SKM-1 treated with dmso at 0.1 percent for 144 hours (cell line): Measurements from ENCODE around the gene CFI.
"Not testable (repeated sequence)": the region's sequence is repeated elsewhere in the genome, so short reads cannot be mapped to it uniquely, and the experiment has no call there.

Source experiments
- DNase-seq: peaks from one replicate; lab custom pipeline; 2025; ENCODE audit not compliant: unreplicated experiment; lab: John Stamatoyannopoulos, UW

Gene CFI

GRCh38 chr4:109798866-109799265, 2.9 kb downstream of the CFI start:
- no peak for DNase-seq

DNA sequence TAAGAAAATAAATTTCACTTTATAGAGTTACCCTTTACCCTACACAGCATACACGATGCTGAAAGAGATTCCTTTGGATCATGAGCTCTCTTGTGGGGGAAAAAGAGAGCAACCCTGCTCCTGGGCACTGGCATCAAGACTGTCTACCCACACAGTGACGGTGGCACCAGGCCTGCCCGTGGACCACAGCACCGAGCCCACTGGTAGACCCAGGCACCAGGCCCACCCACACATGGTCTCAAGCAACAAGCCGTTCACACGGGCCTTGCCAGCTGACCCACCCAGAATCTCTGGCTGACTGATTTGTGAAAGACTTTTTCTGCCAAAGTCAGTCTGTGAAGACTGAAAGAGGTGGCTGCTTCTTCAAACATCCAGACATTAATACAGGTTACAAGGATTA, 6.7 kb downstream of the CFI start:
- no peak for DNase-seq

GRCh38 chr4:109787807-109788206, 14.0 kb downstream of the CFI start:
- DNase-seq = no peak

DNA sequence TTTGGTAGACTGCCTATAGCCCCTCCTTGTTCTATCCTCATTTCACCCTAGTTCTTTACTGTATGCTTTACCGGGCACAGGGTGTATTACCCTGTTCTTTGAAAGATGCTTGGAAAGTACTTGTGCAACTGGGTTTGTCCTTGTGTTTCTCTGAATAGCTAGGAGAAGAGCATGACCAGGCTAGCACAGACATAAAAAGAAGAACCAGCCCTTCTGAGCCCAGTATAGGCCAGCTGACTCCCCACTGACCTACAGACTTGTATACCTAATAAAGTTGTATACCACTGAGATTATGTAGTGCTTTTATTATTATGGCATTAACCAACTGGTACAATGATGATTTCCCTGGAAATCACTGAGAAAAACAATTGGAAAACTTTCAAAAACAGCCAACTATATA, 15.0 kb downstream of the CFI start:
- DNase-seq = no peak

GRCh38 chr4:109782092-109782491, 19.7 kb downstream of the CFI start:
- not testable (repeated sequence) for DNase-seq

- no peak for DNase-seq
Observed at GRCh38 chr4:109764789-109765402, 36.9 kb downstream of the CFI start.

DNA sequence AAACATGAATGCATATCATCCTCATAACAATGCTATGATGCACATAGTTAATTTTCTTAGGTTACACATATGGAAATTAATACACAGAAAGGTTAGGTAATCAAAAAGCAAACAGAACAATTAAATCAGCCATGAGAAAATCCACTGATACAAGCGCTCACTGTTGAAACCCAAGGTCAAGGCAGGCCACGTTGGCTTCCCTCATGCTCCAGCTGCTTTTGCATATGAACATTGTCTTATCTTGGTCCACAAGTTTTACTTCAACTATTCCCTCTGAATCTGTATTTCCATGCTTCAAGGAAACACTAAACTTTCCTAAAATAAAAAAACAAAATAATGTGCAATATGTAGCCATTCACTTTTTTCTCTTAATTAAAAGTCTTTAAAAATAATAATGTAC, 37.4 kb downstream of the CFI start:
- DNase-seq = no peak

GRCh38 chr4:109760682-109761081, 41.1 kb downstream of the CFI start:
- DNase-seq = no peak

- DNase-seq = no peak
Observed at GRCh38 chr4:109755656-109756055, 46.1 kb downstream of the CFI start.

GRCh38 chr4:109754093-109754857, 47.5 kb downstream of the CFI start:
- no peak for DNase-seq

GRCh38 chr4:109752525-109752924, 49.3 kb downstream of the CFI start:
- DNase-seq = peak; percentile 17

DNA sequence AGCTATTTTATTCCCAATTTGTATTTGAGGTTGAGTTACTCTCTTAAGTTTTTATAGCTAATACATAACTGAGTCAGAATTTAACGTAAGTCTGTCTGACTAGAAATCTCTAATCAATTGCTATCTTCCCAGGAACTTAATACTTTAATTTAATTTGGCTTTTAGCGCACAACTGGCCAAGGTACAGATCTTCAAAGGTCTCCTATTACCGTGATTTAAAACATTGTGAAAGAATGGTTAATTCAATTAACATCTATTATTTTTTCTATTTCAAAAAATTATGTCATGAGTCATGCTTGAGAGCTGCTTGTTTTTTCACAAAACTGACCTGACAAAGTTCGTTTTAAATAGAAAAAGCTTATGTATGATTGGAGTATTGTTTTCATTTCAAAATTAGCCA, 49.9 kb downstream of the CFI start:
- DNase-seq = no peak

DNA sequence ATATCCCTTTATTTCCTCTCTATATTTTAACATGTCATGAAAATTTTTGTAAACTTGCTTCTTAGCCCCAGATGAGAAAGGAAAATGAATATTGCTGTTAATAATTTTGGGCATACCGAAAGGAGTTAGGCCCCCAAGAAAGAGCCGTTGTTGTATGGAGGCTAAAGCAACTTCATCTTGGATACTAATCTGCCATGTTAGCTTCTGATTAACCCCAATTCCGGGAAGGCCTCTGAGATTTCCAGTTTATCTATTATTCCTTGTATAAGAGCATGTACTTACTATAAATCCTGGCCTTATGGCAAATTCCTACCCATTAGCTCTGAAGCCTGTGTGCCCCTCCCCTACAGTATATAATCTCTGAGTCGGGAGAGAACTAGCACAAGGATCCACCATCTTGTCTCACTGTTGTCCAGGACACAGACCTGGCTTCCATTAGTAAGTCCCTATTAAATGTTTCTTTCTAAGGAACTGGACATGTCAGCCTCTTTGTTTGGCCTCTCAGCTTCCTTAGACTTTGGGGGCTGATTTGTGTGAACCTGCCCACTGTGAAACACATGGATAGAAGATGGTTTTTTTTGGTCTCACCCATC, 51.1 kb downstream of the CFI start:
- DNase-seq = no peak

GRCh38 chr4:109749388-109750082, 52.3 kb downstream of the CFI start:
- no peak for DNase-seq

DNA sequence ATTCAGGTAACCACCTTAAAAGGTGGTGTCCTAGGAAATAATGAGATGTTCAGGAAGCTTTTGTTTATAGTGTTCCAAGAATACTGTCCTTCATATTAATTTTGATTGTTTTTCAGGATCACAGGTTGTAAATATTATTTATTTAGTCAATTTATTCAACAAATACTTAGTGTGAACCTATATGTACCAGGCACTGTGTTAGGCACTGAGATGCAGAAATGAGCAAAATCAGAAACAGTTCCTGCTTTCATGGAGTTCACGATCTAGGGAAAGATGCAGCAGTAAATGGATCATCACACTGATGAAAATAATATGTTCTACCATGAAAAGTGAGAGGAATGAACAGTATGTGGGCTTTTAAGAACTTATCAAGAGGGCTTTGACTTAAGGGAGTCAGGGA, 53.7 kb downstream of the CFI start:
- DNase-seq = no peak

DNA sequence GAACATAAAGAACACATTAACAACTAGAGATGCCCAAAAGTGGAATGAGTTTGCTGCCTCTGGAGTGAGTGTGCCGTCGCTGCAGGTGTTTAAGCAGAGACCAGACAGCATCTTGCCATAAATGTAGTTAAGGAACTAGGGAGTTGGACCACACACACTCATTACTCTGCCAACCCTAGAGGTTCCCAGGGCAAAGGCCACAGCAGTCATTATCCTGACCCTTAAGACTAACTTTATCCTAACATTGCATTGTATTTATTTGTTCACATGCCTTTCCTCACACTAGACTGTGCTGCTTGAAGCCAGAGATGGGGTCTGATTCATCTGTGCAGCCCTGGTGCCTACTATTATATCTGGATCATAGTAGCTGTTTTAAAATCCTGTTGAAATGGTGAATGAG, 55.1 kb downstream of the CFI start:
- DNase-seq = no peak

- DNase-seq = no peak
Observed at GRCh38 chr4:109745830-109746229, 56.0 kb downstream of the CFI start.

- no peak for DNase-seq
Observed at GRCh38 chr4:109739547-109739946, 62.3 kb downstream of the CFI start.

- no peak for DNase-seq
Observed at GRCh38 chr4:109738104-109738872, 63.5 kb downstream of the CFI start.

DNA sequence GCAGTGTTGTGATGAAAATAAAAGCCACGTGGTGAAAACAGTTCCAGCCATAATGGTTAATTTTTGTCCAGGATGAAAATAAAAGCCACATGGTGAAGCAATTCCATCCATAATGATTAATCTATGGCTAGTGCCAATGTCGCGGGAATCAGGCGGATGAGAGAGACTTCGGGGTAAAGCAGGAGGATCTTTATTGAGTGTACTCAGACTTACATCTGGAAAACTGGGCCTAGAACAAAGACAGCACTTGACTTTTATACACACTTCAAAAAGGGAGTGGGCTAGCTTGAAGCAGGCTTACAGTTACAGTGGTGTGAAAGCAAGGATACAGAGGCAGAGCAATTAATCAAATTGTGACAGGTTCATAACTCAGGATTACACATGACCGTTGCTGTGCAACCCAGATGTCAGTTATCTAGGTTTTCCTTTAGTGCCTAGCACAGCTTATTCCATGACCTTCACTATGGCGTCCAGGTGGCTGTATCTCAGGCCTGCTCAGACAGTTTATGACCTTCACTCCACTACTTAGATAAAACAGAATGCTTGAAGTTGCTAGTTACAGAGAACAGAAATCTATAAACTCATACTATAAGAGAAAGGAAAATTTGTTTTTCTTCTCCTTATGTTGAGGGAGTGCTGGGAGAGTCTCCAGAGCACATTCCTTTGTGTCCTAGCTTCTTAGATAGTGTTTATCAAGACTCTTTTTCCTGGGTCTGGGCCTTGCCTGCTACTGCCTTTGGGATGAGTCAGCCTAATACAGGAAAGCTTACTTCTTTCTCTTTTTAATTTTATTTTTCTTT, 66.0 kb downstream of the CFI start:
- DNase-seq = no peak
